Measurements from ENCODE around the gene SEC61A2.

GRCh38 chr10:12179606-12180170 lies 50.2 kb downstream of the SEC61A2 start:
- TF ChIP-seq CTCF (IDR thresholded peaks at IDR 0.05 in 2 of 3, conservative IDR thresholded peaks at IDR 0.05 in 1 of 3; ENCODE audit: control insufficient read depth in 2 of 3, extremely low read depth in 1 of 3, insufficient read depth in 1 of 3, low read depth in 3 of 3, low read length in 3 of 3) (no peak), SRF (IDR thresholded peaks at IDR 0.05; ENCODE audit: low read depth in 2 of 2, low read length in 2 of 2) (no peak), POLR2AphosphoS5 (IDR thresholded peaks at IDR 0.05; ENCODE audit: low read length) (no peak), BHLHE40 (IDR thresholded peaks at IDR 0.05; ENCODE audit: borderline replicate concordance in 1 of 2, low read depth in 2 of 2, low read length in 1 of 2) (no peak)
